Fibroblast of lung (primary cell): Measurements from ENCODE around the gene CRYBB1. TPM values are rescaled to one million over a fixed set of nuclear protein-coding genes. Genes with fewer than 3 reads are reported as not detected.

ENCODE experiments used
- DNase-seq, 2 donors: peaks; one replicate each; pipeline versions ENCODE4 v3.0.0 to v3.0.0-alpha.2; 2010; ENCODE audit warnings: low read depth in 2 of 2
- H2AFZ ChIP-seq: 2 replicates; pipeline ENCODE4 v1.5.1; 2012; ENCODE audit warnings: low read length, control low read depth, inconsistent platforms
- H3K27ac ChIP-seq: 2 replicates; pipeline ENCODE4 v1.5.1; 2011; ENCODE audit warnings: low read length, control low read depth; ENCODE audit not compliant: insufficient read depth
- H3K27me3 ChIP-seq: 2 replicates; pipeline ENCODE4 v1.5.1; 2011; ENCODE audit warnings: mild to moderate bottlenecking, low read length; ENCODE audit not compliant: control insufficient read depth, insufficient read depth
- H3K36me3 ChIP-seq: 2 replicates; pipeline ENCODE4 v1.5.1; 2011; ENCODE audit warnings: low read length; ENCODE audit not compliant: control insufficient read depth, insufficient read depth
- H3K4me1 ChIP-seq: 2 replicates; pipeline ENCODE4 v1.5.1; 2011; ENCODE audit warnings: low read length; ENCODE audit not compliant: control insufficient read depth, insufficient read depth; ENCODE audit errors: extremely low read depth
- H3K4me2 ChIP-seq: 2 replicates; pipeline ENCODE4 v1.5.1; 2011; ENCODE audit warnings: low read length, control low read depth; ENCODE audit not compliant: insufficient read depth; ENCODE audit errors: extremely low read depth
- H3K4me3 ChIP-seq, 4 experiments: fragments of 200-600 bp in 1 of 4; sonication (generic) in 1 of 4; replicated peaks in 1 of 4; 2 replicates each; pipeline ENCODE4 v1.5.1; 2011 to 2016; ENCODE audit warnings: low read length in 4 of 4, low read depth in 3 of 4, mild to moderate bottlenecking in 3 of 4, control low read depth in 2 of 4, inconsistent platforms in 1 of 4, mixed read lengths in 1 of 4; ENCODE audit not compliant: insufficient read depth in 1 of 4; ENCODE audit errors: control extremely low read depth in 1 of 4
- H3K79me2 ChIP-seq: 2 replicates; pipeline ENCODE4 v1.5.1; 2012; ENCODE audit warnings: mild to moderate bottlenecking, low read length, inconsistent platforms; ENCODE audit not compliant: control insufficient read depth, insufficient read depth
- H3K9ac ChIP-seq: 2 replicates; pipeline ENCODE4 v1.5.1; 2011; ENCODE audit warnings: mild to moderate bottlenecking, low read length, control low read depth; ENCODE audit not compliant: insufficient read depth
- H3K9me3 ChIP-seq: 2 replicates; pipeline ENCODE4 v1.5.1; 2012; ENCODE audit warnings: low read depth, low read length; ENCODE audit not compliant: control insufficient read depth, insufficient read depth
- H4K20me1 ChIP-seq: 2 replicates; pipeline ENCODE4 v1.5.1; 2011; ENCODE audit warnings: low read length; ENCODE audit not compliant: control insufficient read depth, insufficient read depth; ENCODE audit errors: extremely low read depth
- EZH2 ChIP-seq: IDR thresholded peaks from 2 replicates; pipeline ENCODE4 v1.5.1; 2012; ENCODE audit warnings: low read length, control low read depth, mild to moderate bottlenecking; ENCODE audit errors: missing control alignments
- polyA minus RNA-seq: library from RNA; depleted of rRNA, polyadenylated mRNA; stranded (reverse); fragments of >200 nt; gene quantifications from 2 replicates; pipeline ENCODE4 v1.2.3, GENCODE V29; 2011; ENCODE audit warnings: low replicate concordance
- polyA plus RNA-seq, 2 donors: library from polyadenylated mRNA; depleted of rRNA in 1 of 2; stranded (reverse) in 1 of 2; unstranded in 1 of 2; fragments of >200 nt; gene quantifications; 2 replicates each; pipeline ENCODE4 v1.2.1, GENCODE V29; 2011 to 2012; ENCODE audit warnings: missing spikeins in 1 of 2
- total RNA-seq: library from RNA; depleted of rRNA; stranded (reverse); fragments of >200 nt; gene quantifications from 2 replicates; pipeline ENCODE4 v1.2.1, GENCODE V29; 2014
- TF ChIP-seq, protein P1 (sequence below), 2 donors: IDR thresholded peaks in 1 of 2; conservative IDR thresholded peaks in 1 of 2; 1 replicate in 1 of 2; 2 replicates in 1 of 2; pipeline ENCODE4 v1.5.1; 2011 to 2012; ENCODE audit warnings: low read length in 2 of 2, control low read depth in 1 of 2, inconsistent platforms in 1 of 2, low read depth in 1 of 2, mild to moderate bottlenecking in 1 of 2

CRYBB1 gene
- total RNA-seq (not detected in 2 replicates), polyA plus RNA-seq (not detected in 2 replicates), polyA minus RNA-seq (not detected in 2 replicates)
- not detected in 2 replicates for polyA plus RNA-seq (2012)

DNA sequence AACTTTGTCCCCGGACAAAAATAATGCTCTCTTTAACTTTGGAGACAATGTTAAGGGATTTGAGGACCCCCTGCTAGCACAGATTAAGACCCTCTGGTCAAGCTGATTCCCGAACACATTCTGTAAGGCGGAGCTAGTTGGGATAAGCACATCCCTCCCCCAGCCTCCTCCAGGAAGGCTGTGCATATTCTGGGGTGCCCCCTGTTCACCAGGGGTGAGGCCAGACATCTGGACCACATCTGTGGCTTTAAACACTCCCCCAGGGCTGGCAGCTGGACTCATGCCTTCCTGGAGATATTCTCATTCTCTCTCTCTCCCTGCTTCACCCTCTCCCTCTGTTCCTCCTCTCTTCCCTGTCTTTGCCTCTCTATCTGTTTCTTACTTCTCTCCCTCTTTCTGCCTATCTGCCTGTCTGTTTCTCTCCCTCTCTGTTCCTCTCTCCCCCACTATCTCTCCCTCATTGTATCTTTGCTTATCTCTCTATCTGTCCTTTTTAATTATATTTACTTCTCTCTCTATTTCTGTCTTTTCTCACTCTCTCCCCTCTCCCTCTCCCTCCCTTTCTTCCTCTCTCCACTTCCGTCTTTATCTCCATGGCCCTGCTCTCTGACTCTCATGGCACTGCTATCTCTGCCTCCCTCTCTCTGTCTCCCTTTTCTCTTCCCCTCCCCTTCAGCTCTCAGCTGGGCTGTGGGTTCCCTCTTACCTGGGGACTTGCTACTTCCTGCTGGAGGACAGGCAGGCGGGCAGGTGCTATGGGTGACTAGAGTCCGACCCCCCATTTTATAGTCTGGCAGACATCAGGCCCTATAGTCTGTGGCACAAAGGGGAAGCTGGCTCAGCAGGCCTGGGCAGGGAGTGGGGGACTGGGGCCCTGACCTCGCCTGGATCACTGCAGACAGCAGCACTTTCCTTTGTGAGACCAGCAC is at the start of gene CRYBB1:
CRYBB1 (minus strand) TSS at position 757 of the 929 bp plus-strand sequence. CDS start 1,708 bp downstream, outside the sequence.
- no peak within 1 kb of the TSS for H3K9ac ChIP-seq
- peak in 1 of 2 donors; percentile 31 for DNase-seq
- H3K9me3 ChIP-seq, result no peaks in the 10 kb centered on the region
- H3K79me2 ChIP-seq, result no peaks in the 10 kb centered on the region
- H4K20me1 ChIP-seq, result no peaks in the 10 kb centered on the region
- H3K4me1 ChIP-seq, result peaks cover 5% of the 10 kb centered on the region
- peak within 1 kb of the TSS; percentile 35 for H2AFZ ChIP-seq
- H3K27me3 ChIP-seq, result peaks cover 3% of the 10 kb centered on the region
- TF ChIP-seq, protein P1, sequence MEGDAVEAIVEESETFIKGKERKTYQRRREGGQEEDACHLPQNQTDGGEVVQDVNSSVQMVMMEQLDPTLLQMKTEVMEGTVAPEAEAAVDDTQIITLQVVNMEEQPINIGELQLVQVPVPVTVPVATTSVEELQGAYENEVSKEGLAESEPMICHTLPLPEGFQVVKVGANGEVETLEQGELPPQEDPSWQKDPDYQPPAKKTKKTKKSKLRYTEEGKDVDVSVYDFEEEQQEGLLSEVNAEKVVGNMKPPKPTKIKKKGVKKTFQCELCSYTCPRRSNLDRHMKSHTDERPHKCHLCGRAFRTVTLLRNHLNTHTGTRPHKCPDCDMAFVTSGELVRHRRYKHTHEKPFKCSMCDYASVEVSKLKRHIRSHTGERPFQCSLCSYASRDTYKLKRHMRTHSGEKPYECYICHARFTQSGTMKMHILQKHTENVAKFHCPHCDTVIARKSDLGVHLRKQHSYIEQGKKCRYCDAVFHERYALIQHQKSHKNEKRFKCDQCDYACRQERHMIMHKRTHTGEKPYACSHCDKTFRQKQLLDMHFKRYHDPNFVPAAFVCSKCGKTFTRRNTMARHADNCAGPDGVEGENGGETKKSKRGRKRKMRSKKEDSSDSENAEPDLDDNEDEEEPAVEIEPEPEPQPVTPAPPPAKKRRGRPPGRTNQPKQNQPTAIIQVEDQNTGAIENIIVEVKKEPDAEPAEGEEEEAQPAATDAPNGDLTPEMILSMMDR (conservative IDR thresholded peaks at IDR 0.05 in 1 of 2, IDR thresholded peaks at IDR 0.05 in 1 of 2; ENCODE audit: low read depth in 1 of 2, low read length in 2 of 2), result no peak
- TF ChIP-seq EZH2, result no peak
- no peak within 1 kb of the TSS for H3K4me3 ChIP-seq
- no peak within 1 kb of the TSS for H3K4me2 ChIP-seq
- H3K27ac ChIP-seq, result no peak within 1 kb of the TSS
- H3K36me3 ChIP-seq, result no peaks in the 10 kb centered on the region

DNA sequence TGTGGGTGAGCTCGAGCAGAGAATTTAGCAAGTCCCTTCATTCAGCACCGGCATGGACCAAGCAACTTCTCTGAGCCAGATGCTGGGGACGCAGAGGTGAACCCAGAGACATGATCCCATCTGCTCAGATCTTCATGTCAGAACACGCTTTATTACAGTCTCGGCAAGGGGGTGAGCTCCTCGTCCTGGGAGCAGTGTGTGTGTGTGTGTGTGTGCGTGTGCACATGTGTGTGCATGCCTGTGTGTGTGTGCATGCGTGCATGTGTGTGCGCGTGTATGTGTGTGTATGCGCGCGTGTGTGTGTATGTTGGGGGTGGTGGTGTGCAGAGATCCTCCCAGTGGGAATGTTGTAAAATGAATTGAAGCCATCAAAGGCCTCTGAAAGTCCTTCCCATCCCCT is 49.3 kb upstream of the CRYBB1 start:
- Histone ChIP-seq H3K27me3 (peaks cover 2% of the 10 kb centered on the region), H3K9ac (no peak overlapping the region), H3K4me3 (no peak overlapping the region), H3K4me1 (peaks cover under 1% of the 10 kb centered on the region), H4K20me1 (no peaks in the 10 kb centered on the region), H3K9me3 (no peaks in the 10 kb centered on the region), H3K79me2 (no peaks in the 10 kb centered on the region), H2AFZ (no peak overlapping the region), H3K36me3 (no peaks in the 10 kb centered on the region), H3K27ac (no peak overlapping the region), H3K4me2 (no peak overlapping the region)
- TF ChIP-seq, protein P1 (conservative IDR thresholded peaks at IDR 0.05 in 1 of 2, IDR thresholded peaks at IDR 0.05 in 1 of 2; ENCODE audit: low read depth in 1 of 2, low read length in 2 of 2), result no peak
- no peak for TF ChIP-seq EZH2
- no peak for DNase-seq

DNA sequence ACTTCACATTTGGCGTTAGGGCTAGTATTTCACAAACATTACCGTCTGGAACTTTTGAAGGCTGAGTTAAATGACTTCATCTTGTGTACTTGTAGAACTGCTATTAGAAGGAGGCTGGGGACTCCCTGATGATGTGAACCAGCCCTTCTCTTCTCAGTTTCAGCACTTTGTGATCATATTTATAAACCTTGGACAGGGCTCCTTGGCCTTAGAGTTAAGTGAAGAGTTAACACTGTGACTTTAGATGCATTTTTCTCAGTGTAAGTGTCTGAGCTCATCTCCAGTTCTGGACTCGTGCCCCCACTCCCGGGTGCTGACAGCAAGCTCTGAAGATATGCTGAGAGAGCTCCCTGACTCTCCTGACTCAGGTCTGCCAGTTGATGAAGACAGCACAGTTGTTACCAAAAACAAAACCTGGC is 48.0 kb upstream of the CRYBB1 start:
- TF ChIP-seq EZH2, result no peak
- TF ChIP-seq, protein P1 (conservative IDR thresholded peaks at IDR 0.05 in 1 of 2, IDR thresholded peaks at IDR 0.05 in 1 of 2; ENCODE audit: low read depth in 1 of 2, low read length in 2 of 2), result no peak
- Histone ChIP-seq H2AFZ (no peak overlapping the region), H3K79me2 (no peaks in the 10 kb centered on the region), H3K36me3 (no peaks in the 10 kb centered on the region), H3K4me3 (no peak overlapping the region), H4K20me1 (no peaks in the 10 kb centered on the region), H3K27ac (no peak overlapping the region), H3K9ac (no peak overlapping the region), H3K9me3 (no peaks in the 10 kb centered on the region), H3K4me1 (no peaks in the 10 kb centered on the region), H3K4me2 (no peak overlapping the region), H3K27me3 (peaks cover 2% of the 10 kb centered on the region)
- peak in 1 of 2 donors; percentile 73 for DNase-seq
